ENCODE measurements around the gene VAV3. TPM values are rescaled to one million over a fixed set of nuclear protein-coding genes. Genes with fewer than 3 reads are reported as not detected.
A peak's percentile ranks its signal among the peaks of the same experiment; 100 is the strongest.
"Not testable (repeated sequence)": the region's sequence is repeated elsewhere in the genome, so short reads cannot be mapped to it uniquely, and the experiment has no call there.

Gene VAV3
- total and polyA plus RNA-seq, 9 donors: 3.1 to 5.5 (median 4.1) TPM

DNA sequence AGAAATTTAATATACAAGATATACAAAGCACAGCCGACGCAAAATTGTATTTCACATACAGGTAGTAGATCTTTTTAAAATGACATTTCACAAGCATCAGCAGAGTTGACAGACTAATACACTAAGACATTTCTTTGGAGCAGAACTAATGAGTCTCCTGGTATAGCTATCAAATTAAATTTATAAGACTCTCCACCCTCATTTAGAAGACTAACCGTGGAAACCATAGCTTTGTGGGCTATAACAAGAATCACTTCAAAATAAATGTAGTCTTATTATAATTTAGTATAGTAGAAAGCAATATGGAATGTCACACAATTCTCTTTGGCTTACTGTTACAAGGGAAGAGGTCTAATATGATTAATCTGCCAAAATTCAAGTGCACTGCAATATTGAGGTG, 204.9 kb downstream of the VAV3 start:
- Histone ChIP-seq H3K9me3 (replicated peaks; ENCODE audit: control insufficient read depth, low read depth, low read length) (no peaks in the 10 kb centered on the region), H3K27ac (ENCODE audit: low read length) (no peak overlapping the region), H3K27me3 (ENCODE audit: control insufficient read depth, insufficient read depth, low read length) (no peaks in the 10 kb centered on the region), H3K4me3 (ENCODE audit: low read length) (no peak overlapping the region), H3K36me3 (ENCODE audit: control insufficient read depth, insufficient read depth, low read length) (no peaks in the 10 kb centered on the region), H3K4me1 (ENCODE audit: control insufficient read depth, insufficient read depth, low read length) (no peaks in the 10 kb centered on the region)
- no CpG with 5 or more reads among the region's 3 CpGs for WGBS (ENCODE audit: insufficient coverage)
- no peak for DNase-seq

DNA sequence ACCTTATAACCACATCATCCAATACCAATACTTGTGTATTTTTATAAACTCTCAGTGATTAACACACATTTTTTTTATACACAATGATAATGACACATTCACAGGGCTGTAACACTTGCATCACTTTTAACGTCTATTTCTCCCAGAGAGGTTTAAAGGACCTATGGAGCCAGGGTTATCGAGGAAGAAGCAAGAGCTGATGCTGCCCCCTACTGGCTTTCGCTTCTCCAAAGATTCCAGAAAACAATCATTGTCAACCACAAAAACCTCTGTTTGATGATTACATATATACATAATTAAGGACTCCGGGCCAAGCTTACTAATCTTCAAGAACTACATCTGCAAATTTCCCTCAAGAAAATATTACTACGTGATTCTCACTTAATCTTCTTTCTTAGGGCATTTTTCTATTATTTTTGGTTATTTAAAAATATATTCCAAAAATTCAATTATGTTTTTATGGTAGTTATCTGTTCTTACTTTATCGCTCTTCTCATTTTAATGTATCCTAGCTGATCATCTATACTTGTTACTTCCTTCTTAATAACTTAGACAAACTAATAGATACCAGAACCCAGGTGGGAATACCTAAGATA, 214.5 kb downstream of the VAV3 start:
- DNase-seq: peak; percentile 59

DNA sequence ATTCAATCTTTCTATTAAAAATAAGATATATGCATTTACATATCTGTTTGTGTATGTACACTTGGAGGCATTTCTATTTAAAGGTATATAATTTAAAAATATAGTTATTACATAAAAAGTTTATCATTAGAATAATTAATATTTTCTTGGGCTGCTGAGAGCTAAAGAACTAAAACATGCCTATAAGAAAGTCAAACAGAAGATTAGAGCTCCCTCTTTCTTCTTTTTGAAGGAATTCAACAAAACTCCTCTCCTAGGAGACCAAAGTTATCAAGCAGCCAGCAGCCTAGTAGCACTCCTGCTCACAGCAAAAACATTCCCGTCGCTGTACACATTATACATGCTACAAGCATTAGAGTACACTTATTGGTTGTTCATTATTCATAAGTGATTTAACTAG, 216.4 kb downstream of the VAV3 start:
- H3K27ac ChIP-seq (ENCODE audit: low read length): no peak overlapping the region
- no peaks in the 10 kb centered on the region for H3K9me3 ChIP-seq (replicated peaks; ENCODE audit: control insufficient read depth, low read depth, low read length)
- WGBS (ENCODE audit: insufficient coverage): no CpG with 5 or more reads among the region's 2 CpGs
- no peaks in the 10 kb centered on the region for H3K27me3 ChIP-seq (ENCODE audit: control insufficient read depth, insufficient read depth, low read length)
- H3K4me3 ChIP-seq (ENCODE audit: low read length): no peak overlapping the region
- H3K4me1 ChIP-seq (ENCODE audit: control insufficient read depth, insufficient read depth, low read length): no peaks in the 10 kb centered on the region
- H3K36me3 ChIP-seq (ENCODE audit: control insufficient read depth, insufficient read depth, low read length): no peaks in the 10 kb centered on the region
- peak; percentile 54 for DNase-seq

More for the DNA sequence above, 214.5 kb downstream of the VAV3 start:
- H3K36me3 ChIP-seq (ENCODE audit: control insufficient read depth, insufficient read depth, low read length): no peaks in the 10 kb centered on the region
- no peak overlapping the region for H3K4me3 ChIP-seq (ENCODE audit: low read length)
- no peak overlapping the region for H3K27ac ChIP-seq (ENCODE audit: low read length)
- WGBS (ENCODE audit: insufficient coverage): no CpG with 5 or more reads among the region's 6 CpGs
- no peaks in the 10 kb centered on the region for H3K27me3 ChIP-seq (ENCODE audit: control insufficient read depth, insufficient read depth, low read length)
- no peaks in the 10 kb centered on the region for H3K4me1 ChIP-seq (ENCODE audit: control insufficient read depth, insufficient read depth, low read length)
- no peaks in the 10 kb centered on the region for H3K9me3 ChIP-seq (replicated peaks; ENCODE audit: control insufficient read depth, low read depth, low read length)

DNA sequence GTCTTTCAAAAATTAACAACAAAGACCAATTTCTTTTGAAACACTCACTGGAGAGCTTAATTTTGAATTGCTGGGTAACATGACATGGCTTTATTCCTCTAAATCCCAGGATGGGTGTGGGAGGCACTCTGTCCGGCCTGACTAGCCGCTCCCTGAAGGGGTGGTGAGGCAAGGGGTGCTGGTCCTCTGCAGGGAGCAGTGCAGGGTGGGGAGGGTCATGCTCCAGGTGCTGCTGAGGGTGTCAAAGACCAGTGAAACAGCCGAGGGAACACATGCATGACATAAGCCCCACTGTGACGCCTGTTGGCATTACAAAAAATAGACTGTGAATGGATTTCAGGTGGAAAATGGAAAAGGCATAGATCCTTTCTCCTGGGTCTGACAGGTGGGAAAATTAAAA, 223.7 kb downstream of the VAV3 start:
- no peak for DNase-seq
- 74% methylated on average over 4 of the region's 4 CpGs for WGBS (ENCODE audit: insufficient coverage)
- Histone ChIP-seq H3K36me3 (ENCODE audit: control insufficient read depth, insufficient read depth, low read length) (no peaks in the 10 kb centered on the region), H3K27ac (ENCODE audit: low read length) (no peak overlapping the region), H3K27me3 (ENCODE audit: control insufficient read depth, insufficient read depth, low read length) (no peaks in the 10 kb centered on the region), H3K4me1 (ENCODE audit: control insufficient read depth, insufficient read depth, low read length) (peaks cover 5% of the 10 kb centered on the region), H3K4me3 (ENCODE audit: low read length) (no peak overlapping the region), H3K9me3 (replicated peaks; ENCODE audit: control insufficient read depth, low read depth, low read length) (no peaks in the 10 kb centered on the region)

DNA sequence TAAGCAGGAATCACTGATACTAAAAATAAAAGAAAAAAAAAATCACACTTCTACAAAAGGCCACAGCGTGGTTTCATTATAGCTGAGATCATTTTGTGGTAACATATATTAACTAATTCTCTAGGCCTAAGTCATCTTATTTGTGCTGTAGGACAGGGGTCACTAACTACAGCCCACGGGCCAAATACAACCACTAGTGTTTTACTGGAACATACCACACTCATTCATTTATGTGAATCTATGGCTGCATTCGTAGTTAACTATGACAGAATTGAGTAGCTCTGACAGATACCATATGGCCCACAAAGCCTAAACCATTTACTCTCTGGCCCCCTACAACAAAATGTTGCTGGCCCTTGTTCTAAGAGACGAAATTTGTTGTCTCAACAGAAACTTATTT, 224.4 kb downstream of the VAV3 start:
- no peak overlapping the region for H3K4me3 ChIP-seq (ENCODE audit: low read length)
- no peak for DNase-seq
- H3K36me3 ChIP-seq (ENCODE audit: control insufficient read depth, insufficient read depth, low read length): no peaks in the 10 kb centered on the region
- H3K27ac ChIP-seq (ENCODE audit: low read length): no peak overlapping the region
- H3K27me3 ChIP-seq (ENCODE audit: control insufficient read depth, insufficient read depth, low read length): no peaks in the 10 kb centered on the region
- H3K9me3 ChIP-seq (replicated peaks; ENCODE audit: control insufficient read depth, low read depth, low read length): no peaks in the 10 kb centered on the region
- 51% methylated on average over 2 of the region's 4 CpGs for WGBS (ENCODE audit: insufficient coverage)
- H3K4me1 ChIP-seq (ENCODE audit: control insufficient read depth, insufficient read depth, low read length): peaks cover 5% of the 10 kb centered on the region

DNA sequence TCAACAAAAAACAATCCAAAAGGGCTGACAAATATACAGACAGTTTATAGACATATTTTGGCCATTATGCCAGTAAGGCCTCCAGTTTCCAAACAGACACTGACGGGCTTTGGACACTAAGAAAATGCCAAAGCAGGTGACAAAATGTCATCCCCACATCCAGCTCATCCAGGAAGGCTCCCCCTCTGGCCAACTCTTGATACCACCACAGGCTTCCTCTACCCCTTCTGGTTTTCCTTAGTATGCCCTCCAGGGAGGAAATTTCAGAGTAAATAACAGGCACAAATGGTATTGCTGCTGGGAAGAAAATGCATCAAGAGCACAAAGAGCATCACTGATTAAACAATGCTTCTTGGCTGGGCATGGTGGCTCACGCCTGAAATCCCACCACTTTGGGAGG, 225.3 kb downstream of the VAV3 start:
- Histone ChIP-seq H3K36me3 (ENCODE audit: control insufficient read depth, insufficient read depth, low read length) (no peaks in the 10 kb centered on the region), H3K9me3 (replicated peaks; ENCODE audit: control insufficient read depth, low read depth, low read length) (no peaks in the 10 kb centered on the region), H3K27ac (ENCODE audit: low read length) (no peak overlapping the region), H3K27me3 (ENCODE audit: control insufficient read depth, insufficient read depth, low read length) (no peaks in the 10 kb centered on the region), H3K4me1 (ENCODE audit: control insufficient read depth, insufficient read depth, low read length) (peaks cover 5% of the 10 kb centered on the region), H3K4me3 (ENCODE audit: low read length) (no peak overlapping the region)
- DNase-seq: no peak
- WGBS (ENCODE audit: insufficient coverage): 71% methylated on average over 2 of the region's 2 CpGs

DNA sequence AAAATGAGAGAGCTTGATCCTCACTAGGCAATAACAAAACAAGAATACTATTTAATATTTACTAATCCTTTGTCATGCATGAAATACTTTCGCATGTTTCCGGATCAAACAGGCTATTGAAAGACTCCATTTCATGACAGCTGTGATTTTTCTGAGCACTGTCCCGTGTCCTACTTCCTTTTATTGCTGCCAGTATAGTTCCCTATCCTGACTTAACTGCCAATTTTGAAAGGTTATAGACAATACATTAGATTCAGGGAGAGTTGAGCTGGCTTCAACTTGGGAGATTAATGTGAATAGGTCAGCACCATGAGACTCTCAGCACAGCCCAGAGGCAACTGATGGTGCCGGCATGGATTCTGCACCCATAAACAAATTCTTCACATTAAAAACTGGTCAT, 225.8 kb downstream of the VAV3 start:
- no peaks in the 10 kb centered on the region for H3K36me3 ChIP-seq (ENCODE audit: control insufficient read depth, insufficient read depth, low read length)
- DNase-seq: peak; percentile 64
- 85% methylated on average over 2 of the region's 4 CpGs for WGBS (ENCODE audit: insufficient coverage)
- no peaks in the 10 kb centered on the region for H3K9me3 ChIP-seq (replicated peaks; ENCODE audit: control insufficient read depth, low read depth, low read length)
- no peak overlapping the region for H3K4me3 ChIP-seq (ENCODE audit: low read length)
- H3K27ac ChIP-seq (ENCODE audit: low read length): peak overlapping the region; percentile 20
- H3K27me3 ChIP-seq (ENCODE audit: control insufficient read depth, insufficient read depth, low read length): no peaks in the 10 kb centered on the region
- H3K4me1 ChIP-seq (ENCODE audit: control insufficient read depth, insufficient read depth, low read length): peaks cover 5% of the 10 kb centered on the region

DNA sequence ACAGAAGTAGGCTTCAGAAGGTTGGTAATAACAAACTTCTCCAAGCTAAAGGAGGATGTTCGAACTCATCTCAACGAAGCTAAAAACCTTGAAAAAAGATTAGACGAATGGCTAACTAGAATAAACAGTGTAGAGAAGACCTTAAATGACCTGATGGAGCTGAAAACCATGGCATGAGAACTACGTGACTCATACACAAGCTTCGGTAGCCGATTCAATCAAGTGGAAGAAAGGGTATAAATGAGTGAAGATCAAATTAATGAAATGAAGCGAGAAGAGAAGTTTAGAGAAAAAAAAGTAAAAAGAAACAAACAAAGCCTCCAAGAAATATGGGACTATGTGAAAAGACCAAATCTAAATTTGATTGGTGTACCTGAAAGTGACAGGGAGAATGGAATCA, 231.6 kb downstream of the VAV3 start:
- H3K4me3 ChIP-seq (ENCODE audit: low read length); H3K36me3 ChIP-seq (ENCODE audit: control insufficient read depth, insufficient read depth, low read length); DNase-seq; H3K27ac ChIP-seq (ENCODE audit: low read length); H3K27me3 ChIP-seq (ENCODE audit: control insufficient read depth, insufficient read depth, low read length); H3K4me1 ChIP-seq (ENCODE audit: control insufficient read depth, insufficient read depth, low read length); H3K9me3 ChIP-seq (replicated peaks; ENCODE audit: control insufficient read depth, low read depth, low read length): not testable (repeated sequence)
- 95% methylated on average over 3 of the region's 7 CpGs for WGBS (ENCODE audit: insufficient coverage)

DNA sequence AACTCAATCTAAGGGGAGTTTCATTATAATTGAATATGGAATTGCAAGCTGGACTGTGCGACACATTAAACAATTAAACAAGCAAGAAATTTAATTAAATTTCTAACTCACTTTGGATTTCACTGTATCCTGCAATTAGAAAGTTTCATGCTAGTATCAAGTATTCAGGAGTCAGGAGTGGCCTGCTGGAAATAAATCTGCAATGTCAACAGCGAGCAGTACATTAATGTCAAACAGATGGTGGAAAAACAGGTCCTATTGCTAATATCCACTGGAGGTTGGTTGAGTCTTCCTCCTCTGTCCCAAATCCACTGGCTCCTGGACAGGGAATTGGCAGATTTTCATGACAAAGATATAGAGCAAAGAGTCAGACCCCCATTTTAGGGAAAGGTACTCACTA, 237.1 kb downstream of the VAV3 start:
- 38% methylated on average over 1 of the region's 2 CpGs for WGBS (ENCODE audit: insufficient coverage)
- Histone ChIP-seq H3K27ac (ENCODE audit: low read length) (no peak overlapping the region), H3K27me3 (ENCODE audit: control insufficient read depth, insufficient read depth, low read length) (no peaks in the 10 kb centered on the region), H3K9me3 (replicated peaks; ENCODE audit: control insufficient read depth, low read depth, low read length) (no peaks in the 10 kb centered on the region), H3K4me1 (ENCODE audit: control insufficient read depth, insufficient read depth, low read length) (no peaks in the 10 kb centered on the region), H3K36me3 (ENCODE audit: control insufficient read depth, insufficient read depth, low read length) (no peaks in the 10 kb centered on the region), H3K4me3 (ENCODE audit: low read length) (no peak overlapping the region)
- DNase-seq: peak; percentile 5

DNA sequence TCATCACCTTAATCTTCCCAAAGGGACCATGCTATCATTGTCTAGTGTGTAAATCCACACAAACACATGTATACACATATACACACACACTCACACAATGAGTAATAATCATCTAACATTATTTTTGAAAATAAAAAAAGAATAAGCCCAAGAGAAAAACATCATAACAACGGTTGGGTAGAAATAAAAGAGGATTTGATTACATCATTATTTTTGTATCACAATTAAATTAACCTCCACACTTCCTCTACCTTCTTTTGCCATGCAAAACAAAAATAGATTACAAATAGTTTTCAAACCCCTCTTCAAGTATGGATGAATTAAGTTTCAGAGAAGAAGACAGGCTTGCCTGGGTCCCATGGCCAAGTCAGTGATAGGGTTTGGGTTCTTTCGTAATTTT, 238.1 kb downstream of the VAV3 start:
- WGBS (ENCODE audit: insufficient coverage): no CpG with 5 or more reads among the region's 2 CpGs
- Histone ChIP-seq H3K27ac (ENCODE audit: low read length) (no peak overlapping the region), H3K9me3 (replicated peaks; ENCODE audit: control insufficient read depth, low read depth, low read length) (no peaks in the 10 kb centered on the region), H3K4me3 (ENCODE audit: low read length) (no peak overlapping the region), H3K4me1 (ENCODE audit: control insufficient read depth, insufficient read depth, low read length) (no peaks in the 10 kb centered on the region), H3K27me3 (ENCODE audit: control insufficient read depth, insufficient read depth, low read length) (no peaks in the 10 kb centered on the region), H3K36me3 (ENCODE audit: control insufficient read depth, insufficient read depth, low read length) (no peaks in the 10 kb centered on the region)
- DNase-seq: no peak

DNA sequence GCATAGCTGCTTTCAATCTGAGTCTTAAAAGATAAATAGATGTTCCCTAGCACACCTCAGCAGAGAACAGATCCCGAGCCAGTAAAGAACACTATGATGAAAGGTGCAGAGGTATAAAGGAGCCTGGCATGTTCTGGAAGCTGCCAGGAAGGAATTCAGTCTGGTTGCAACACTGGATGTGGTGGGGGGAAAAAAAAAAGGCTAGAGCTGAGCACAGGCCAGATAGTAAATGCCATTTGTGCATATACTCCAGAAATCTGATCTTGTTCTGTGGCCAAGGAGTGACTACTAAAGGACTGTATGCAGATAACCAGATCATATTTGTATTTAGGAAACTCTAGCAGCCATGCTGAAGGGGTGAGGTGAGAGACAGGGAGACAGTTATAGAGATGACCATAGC, 240.3 kb downstream of the VAV3 start:
- no peak overlapping the region for H3K27ac ChIP-seq (ENCODE audit: low read length)
- H3K9me3 ChIP-seq (replicated peaks; ENCODE audit: control insufficient read depth, low read depth, low read length): no peaks in the 10 kb centered on the region
- 100% methylated on average over 1 of the region's 1 CpG for WGBS (ENCODE audit: insufficient coverage)
- H3K4me3 ChIP-seq (ENCODE audit: low read length): no peak overlapping the region
- no peaks in the 10 kb centered on the region for H3K4me1 ChIP-seq (ENCODE audit: control insufficient read depth, insufficient read depth, low read length)
- H3K36me3 ChIP-seq (ENCODE audit: control insufficient read depth, insufficient read depth, low read length): no peaks in the 10 kb centered on the region
- no peak for DNase-seq
- no peaks in the 10 kb centered on the region for H3K27me3 ChIP-seq (ENCODE audit: control insufficient read depth, insufficient read depth, low read length)
